HL-60 (cell line): ENCODE results near the gene F2R.
"Not testable (repeated sequence)": the region's sequence is repeated elsewhere in the genome, so short reads cannot be mapped to it uniquely, and the experiment has no call there.

Source experiments
- DNase-seq, 2 experiments: peaks; one replicate each; pipeline ENCODE4 v3.0.0-alpha.2; 2010 to 2020; ENCODE audit warnings: low read depth in 1 of 2, low spot score in 1 of 2
- H3K27ac ChIP-seq: fragments of 250-450 bp; sonication (Bioruptor Pico); replicated peaks from 2 replicates; pipeline ENCODE4 v1.5.1; 2020; ENCODE audit warnings: mild to moderate bottlenecking, moderate library complexity
- H3K27me3 ChIP-seq: fragments of 250-450 bp; sonication (Bioruptor Pico); 2 replicates; pipeline ENCODE4 v1.5.1; 2021; ENCODE audit warnings: mild to moderate bottlenecking, moderate library complexity; ENCODE audit not compliant: insufficient read depth, poor library complexity, severe bottlenecking
- H3K4me3 ChIP-seq: replicated peaks from 2 replicates; pipeline ENCODE4 v1.5.1; 2011; ENCODE audit warnings: mild to moderate bottlenecking, control low read depth, low read length; ENCODE audit not compliant: insufficient read depth
- GABPA ChIP-seq: IDR thresholded peaks from 2 replicates; pipeline ENCODE4 v1.6.1; 2012; ENCODE audit warnings: low read depth
- POLR2AphosphoS5 ChIP-seq: IDR thresholded peaks from 2 replicates; pipeline ENCODE4 v1.6.1; 2012; ENCODE audit warnings: low read depth
- SPI1 ChIP-seq: IDR thresholded peaks from 2 replicates; pipeline ENCODE4 v1.6.1; 2012; ENCODE audit warnings: low read depth, mild to moderate bottlenecking, borderline replicate concordance
- TF ChIP-seq, protein P1 (sequence below): IDR thresholded peaks from one replicate; pipeline ENCODE4 v1.5.1; 2011; ENCODE audit warnings: low read length, control low read depth, inconsistent platforms; ENCODE audit not compliant: insufficient read depth
- TF ChIP-seq, protein P2 (sequence below): IDR thresholded peaks from 2 replicates; pipeline ENCODE4 v1.6.1; 2012; ENCODE audit warnings: low read depth; ENCODE audit not compliant: insufficient replicate concordance

Gene F2R

DNA sequence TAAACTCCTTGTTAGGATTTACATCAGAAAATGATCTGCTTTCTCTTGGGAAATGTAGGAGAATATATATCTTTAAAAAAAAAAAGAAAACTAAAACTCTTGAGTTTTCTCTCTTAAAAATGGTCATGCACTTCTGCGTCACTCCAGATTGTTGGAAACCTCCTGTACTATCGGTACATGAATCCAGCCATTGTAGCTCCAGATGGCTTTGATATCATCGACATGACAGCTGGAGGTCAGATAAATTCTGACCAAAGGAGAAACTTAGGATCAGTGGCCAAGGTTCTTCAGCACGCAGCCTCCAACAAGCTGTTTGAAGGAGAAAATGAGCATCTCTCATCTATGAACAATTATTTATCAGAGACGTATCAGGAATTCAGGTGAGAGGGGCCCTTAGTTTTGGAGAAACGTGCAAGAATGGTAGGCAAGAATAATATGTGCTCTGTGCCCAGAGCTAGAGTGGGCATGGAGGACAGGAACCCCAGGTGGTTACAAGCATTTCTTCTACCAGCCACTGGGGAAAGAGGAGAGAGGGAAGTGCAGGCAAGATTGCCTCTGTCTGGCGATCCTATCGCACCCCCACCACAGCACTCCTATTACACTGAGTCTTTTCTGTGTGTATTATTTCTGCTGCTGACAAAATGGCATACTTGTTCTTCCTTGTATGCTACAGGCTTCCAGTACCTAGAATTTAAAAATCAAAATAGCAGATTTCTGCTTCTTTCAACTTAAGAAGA lies 41.4 kb upstream of the F2R start:
- Histone ChIP-seq H3K4me3 (no peak overlapping the region), H3K27me3 (no peaks in the 10 kb centered on the region), H3K27ac (no peak overlapping the region)
- DNase-seq = no peak
- TF ChIP-seq, protein P1, sequence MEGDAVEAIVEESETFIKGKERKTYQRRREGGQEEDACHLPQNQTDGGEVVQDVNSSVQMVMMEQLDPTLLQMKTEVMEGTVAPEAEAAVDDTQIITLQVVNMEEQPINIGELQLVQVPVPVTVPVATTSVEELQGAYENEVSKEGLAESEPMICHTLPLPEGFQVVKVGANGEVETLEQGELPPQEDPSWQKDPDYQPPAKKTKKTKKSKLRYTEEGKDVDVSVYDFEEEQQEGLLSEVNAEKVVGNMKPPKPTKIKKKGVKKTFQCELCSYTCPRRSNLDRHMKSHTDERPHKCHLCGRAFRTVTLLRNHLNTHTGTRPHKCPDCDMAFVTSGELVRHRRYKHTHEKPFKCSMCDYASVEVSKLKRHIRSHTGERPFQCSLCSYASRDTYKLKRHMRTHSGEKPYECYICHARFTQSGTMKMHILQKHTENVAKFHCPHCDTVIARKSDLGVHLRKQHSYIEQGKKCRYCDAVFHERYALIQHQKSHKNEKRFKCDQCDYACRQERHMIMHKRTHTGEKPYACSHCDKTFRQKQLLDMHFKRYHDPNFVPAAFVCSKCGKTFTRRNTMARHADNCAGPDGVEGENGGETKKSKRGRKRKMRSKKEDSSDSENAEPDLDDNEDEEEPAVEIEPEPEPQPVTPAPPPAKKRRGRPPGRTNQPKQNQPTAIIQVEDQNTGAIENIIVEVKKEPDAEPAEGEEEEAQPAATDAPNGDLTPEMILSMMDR = no peak

- H3K27ac ChIP-seq = no peak overlapping the region
- H3K4me3 ChIP-seq = no peak overlapping the region
- H3K27me3 ChIP-seq = no peaks in the 10 kb centered on the region
- no peak for DNase-seq
- TF ChIP-seq POLR2AphosphoS5 (no peak), GABPA (no peak), SPI1 (no peak)
- TF ChIP-seq, protein P2, sequence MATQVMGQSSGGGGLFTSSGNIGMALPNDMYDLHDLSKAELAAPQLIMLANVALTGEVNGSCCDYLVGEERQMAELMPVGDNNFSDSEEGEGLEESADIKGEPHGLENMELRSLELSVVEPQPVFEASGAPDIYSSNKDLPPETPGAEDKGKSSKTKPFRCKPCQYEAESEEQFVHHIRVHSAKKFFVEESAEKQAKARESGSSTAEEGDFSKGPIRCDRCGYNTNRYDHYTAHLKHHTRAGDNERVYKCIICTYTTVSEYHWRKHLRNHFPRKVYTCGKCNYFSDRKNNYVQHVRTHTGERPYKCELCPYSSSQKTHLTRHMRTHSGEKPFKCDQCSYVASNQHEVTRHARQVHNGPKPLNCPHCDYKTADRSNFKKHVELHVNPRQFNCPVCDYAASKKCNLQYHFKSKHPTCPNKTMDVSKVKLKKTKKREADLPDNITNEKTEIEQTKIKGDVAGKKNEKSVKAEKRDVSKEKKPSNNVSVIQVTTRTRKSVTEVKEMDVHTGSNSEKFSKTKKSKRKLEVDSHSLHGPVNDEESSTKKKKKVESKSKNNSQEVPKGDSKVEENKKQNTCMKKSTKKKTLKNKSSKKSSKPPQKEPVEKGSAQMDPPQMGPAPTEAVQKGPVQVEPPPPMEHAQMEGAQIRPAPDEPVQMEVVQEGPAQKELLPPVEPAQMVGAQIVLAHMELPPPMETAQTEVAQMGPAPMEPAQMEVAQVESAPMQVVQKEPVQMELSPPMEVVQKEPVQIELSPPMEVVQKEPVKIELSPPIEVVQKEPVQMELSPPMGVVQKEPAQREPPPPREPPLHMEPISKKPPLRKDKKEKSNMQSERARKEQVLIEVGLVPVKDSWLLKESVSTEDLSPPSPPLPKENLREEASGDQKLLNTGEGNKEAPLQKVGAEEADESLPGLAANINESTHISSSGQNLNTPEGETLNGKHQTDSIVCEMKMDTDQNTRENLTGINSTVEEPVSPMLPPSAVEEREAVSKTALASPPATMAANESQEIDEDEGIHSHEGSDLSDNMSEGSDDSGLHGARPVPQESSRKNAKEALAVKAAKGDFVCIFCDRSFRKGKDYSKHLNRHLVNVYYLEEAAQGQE = no peak
- TF ChIP-seq, protein P1 = no peak
These were observed 40.6 kb upstream of the F2R start for GRCh38 chr5:76675364-76675763.

DNA sequence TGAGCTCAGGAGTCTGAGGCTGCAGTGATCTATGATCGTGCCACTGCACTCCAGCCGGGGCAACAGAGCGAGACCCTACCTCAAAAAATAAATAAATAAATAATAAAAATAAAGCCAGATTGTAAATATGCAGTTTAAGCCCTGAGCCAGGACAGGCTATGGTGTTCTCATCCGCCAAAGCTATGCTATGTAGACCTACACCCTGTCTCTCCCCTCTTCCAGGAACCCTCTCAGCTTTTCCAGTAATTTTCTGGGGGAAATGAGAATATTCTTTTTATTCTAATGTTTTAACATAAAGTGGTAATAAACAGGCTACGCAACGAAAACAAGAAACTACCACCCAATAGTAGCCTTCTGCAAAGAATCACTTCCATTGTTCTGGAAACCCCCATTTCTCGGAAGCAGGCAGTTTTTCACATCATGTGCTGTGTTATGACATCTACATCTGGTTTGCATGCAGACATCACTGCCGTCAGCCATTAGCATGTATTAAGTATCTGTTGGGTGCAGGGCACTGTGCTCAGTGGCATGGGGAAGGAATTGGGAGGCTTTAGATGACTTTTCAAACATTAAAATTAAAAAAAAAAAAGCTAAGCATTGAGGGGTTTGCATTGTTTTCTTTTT lies 38.0 kb upstream of the F2R start:
- H3K4me3 ChIP-seq = no peak overlapping the region
- no peak overlapping the region for H3K27ac ChIP-seq
- no peaks in the 10 kb centered on the region for H3K27me3 ChIP-seq
- TF ChIP-seq POLR2AphosphoS5 (no peak), GABPA (no peak), SPI1 (no peak)
- TF ChIP-seq, protein P2 = no peak
- TF ChIP-seq, protein P1 = no peak
- DNase-seq = no peak

- Histone ChIP-seq H3K27ac (no peak overlapping the region), H3K27me3 (no peaks in the 10 kb centered on the region), H3K4me3 (no peak overlapping the region)
- no peak for DNase-seq
- no peak for TF ChIP-seq POLR2AphosphoS5
- TF ChIP-seq SPI1 = no peak
- TF ChIP-seq, protein P1 = no peak
- TF ChIP-seq, protein P2 = no peak
- TF ChIP-seq GABPA = no peak
These were observed 36.7 kb upstream of the F2R start for GRCh38 chr5:76679231-76679630.

- not testable (repeated sequence) for H3K27me3 ChIP-seq, H3K4me3 ChIP-seq, H3K27ac ChIP-seq, DNase-seq
These were observed 35.1 kb upstream of the F2R start for GRCh38 chr5:76680826-76681225.
